Measurements from ENCODE around the gene RELN. TPM values are rescaled to one million over a fixed set of nuclear protein-coding genes. Genes with fewer than 3 reads are reported as not detected.

The RELN gene
- total RNA-seq, 2 donors from 2014 or later: 1.1 to 1.4 TPM

DNA sequence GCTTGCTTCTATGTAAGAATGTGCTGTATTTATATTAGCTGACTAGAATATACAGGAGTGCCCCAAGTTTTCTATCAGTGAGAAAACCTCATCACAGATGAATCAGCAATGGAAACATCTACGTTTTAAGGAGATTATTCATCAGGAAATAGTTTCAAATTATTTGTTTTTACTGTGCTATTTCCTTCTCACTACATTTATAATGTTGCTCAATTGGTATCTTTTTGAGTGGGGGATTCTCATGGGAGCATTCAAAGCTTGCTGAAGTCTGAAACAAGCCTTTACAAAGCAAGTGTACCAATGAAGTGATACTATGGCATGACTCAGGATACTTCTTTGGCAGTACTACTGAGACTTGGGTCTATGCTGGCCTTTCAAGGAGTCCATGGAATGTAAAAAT lies 352.4 kb downstream of the RELN start:
- intact Hi-C loops (cut with DNase I): no loop called here
- H3K9me3 ChIP-seq: no peaks in the 10 kb centered on the region
- DNase-seq: no peak
- no peaks in the 10 kb centered on the region for H3K36me3 ChIP-seq
- H3K27me3 ChIP-seq: no peaks in the 10 kb centered on the region
- H3K27ac ChIP-seq: no peak overlapping the region
- no peak overlapping the region for H3K4me3 ChIP-seq
- H3K9ac ChIP-seq (ENCODE audit: low read depth in 2 of 2, low read length in 2 of 2): no peak overlapping the region
- TF ChIP-seq, protein P1, sequence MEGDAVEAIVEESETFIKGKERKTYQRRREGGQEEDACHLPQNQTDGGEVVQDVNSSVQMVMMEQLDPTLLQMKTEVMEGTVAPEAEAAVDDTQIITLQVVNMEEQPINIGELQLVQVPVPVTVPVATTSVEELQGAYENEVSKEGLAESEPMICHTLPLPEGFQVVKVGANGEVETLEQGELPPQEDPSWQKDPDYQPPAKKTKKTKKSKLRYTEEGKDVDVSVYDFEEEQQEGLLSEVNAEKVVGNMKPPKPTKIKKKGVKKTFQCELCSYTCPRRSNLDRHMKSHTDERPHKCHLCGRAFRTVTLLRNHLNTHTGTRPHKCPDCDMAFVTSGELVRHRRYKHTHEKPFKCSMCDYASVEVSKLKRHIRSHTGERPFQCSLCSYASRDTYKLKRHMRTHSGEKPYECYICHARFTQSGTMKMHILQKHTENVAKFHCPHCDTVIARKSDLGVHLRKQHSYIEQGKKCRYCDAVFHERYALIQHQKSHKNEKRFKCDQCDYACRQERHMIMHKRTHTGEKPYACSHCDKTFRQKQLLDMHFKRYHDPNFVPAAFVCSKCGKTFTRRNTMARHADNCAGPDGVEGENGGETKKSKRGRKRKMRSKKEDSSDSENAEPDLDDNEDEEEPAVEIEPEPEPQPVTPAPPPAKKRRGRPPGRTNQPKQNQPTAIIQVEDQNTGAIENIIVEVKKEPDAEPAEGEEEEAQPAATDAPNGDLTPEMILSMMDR (IDR thresholded peaks at IDR 0.05): no peak
- no peaks in the 10 kb centered on the region for H3K4me1 ChIP-seq

DNA sequence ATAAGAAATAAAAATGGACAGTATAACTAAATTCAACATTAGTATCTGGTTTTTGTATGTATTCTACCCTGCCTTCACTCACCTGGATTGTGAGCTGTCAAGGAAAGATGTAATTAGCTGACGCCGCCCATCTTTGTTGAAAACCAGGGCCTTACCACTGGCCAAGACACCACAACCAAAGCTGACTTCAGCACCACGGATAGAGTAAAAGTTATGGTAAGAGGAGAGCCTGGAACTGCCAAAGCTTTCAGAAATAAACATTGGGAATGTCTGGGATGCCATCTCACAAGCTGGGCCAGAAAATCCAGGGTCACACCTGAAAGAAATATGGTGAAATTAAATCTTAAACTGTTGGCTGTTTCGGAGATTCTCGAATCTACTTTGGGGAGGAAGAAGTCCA lies 353.3 kb downstream of the RELN start:
- TF ChIP-seq, protein P1 (IDR thresholded peaks at IDR 0.05): no peak
- no peaks in the 10 kb centered on the region for H3K27me3 ChIP-seq
- no peak overlapping the region for H3K27ac ChIP-seq
- H3K9me3 ChIP-seq: no peaks in the 10 kb centered on the region
- H3K9ac ChIP-seq (ENCODE audit: low read depth in 2 of 2, low read length in 2 of 2): no peak overlapping the region
- no peaks in the 10 kb centered on the region for H3K36me3 ChIP-seq
- no peak overlapping the region for H3K4me3 ChIP-seq
- intact Hi-C loops (cut with DNase I): no loop called here
- no peaks in the 10 kb centered on the region for H3K4me1 ChIP-seq
- DNase-seq: no peak

DNA sequence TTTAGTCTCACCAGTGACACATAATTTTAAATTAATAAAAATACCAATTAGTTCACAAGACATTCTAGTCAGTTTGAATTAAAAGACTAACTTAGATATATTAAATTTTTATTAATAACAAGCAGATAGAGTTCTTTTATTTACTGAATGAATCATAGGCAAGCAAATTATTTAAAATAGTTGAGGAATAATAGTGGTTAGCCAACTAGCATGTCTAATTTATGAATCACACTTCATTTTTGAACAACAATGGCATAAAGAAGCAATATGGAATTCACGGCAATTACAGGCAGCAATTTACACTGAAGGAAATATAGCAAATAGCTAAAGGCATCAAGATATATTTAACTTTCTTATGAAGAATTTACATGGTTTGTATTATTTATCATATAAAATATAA lies 356.5 kb downstream of the RELN start:
- Histone ChIP-seq H3K4me3 (no peak overlapping the region), H3K36me3 (no peaks in the 10 kb centered on the region), H3K27me3 (no peaks in the 10 kb centered on the region), H3K9ac (ENCODE audit: low read depth in 2 of 2, low read length in 2 of 2) (no peak overlapping the region), H3K27ac (no peak overlapping the region), H3K4me1 (no peaks in the 10 kb centered on the region), H3K9me3 (no peaks in the 10 kb centered on the region)
- DNase-seq: no peak
- TF ChIP-seq, protein P1 (IDR thresholded peaks at IDR 0.05): no peak
- intact Hi-C loops (cut with DNase I): no loop called here

DNA sequence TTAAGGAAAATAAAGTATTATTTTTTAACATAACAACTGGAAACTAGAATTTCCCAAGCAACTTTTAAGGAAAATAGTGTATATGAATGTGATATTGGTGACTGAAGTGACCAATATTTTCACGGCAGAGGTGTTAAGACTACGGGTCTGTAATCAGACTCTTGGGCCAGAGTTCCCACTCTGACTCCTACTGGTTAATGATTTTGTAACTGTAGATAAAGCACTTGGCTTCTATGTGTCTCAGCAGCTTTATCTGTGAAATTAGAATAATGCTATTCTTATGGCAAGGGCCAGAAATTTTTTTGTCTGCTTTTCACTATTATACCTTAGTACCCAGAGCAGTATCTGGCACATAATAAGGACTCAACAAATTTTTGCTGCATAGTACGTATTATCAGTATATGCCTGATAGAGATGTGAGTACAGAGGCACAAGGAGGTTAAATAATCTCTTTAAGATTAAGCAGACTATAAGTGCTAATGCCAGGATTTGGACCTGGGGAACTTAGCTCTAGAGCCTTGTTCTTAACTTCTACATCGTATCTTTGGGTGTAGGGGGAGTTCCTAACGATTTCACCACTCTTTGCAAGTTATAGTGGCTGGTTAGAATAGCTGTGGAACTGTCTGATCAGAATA lies 357.3 kb downstream of the RELN start:
- Histone ChIP-seq H3K27ac (no peak overlapping the region), H3K4me1 (no peaks in the 10 kb centered on the region), H3K9ac (ENCODE audit: low read depth in 2 of 2, low read length in 2 of 2) (no peak overlapping the region), H3K36me3 (no peaks in the 10 kb centered on the region), H3K9me3 (no peaks in the 10 kb centered on the region), H3K4me3 (no peak overlapping the region), H3K27me3 (no peaks in the 10 kb centered on the region)
- intact Hi-C loops (cut with DNase I): no loop called here
- TF ChIP-seq, protein P1 (IDR thresholded peaks at IDR 0.05): no peak
- DNase-seq: no peak

DNA sequence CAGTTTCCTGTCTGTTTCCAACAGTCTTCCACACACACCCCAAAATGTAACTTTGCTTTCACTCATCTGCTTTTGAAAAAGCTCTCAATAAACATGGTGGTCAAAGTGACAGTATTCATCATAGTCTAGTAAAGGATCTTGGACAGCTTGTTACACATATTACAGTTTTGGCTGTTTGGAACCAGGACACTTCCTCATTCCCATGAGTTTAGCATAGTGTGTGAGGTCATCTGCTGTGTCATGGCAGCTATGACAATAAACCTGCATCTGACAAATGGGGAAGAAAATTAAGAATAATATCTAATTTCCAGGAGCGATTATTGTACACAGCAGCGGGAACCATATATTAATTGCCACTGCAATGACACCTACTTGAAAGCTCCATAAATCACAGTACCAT lies 359.1 kb downstream of the RELN start:
- no peak for DNase-seq
- H3K4me3 ChIP-seq: no peak overlapping the region
- H3K9me3 ChIP-seq: no peaks in the 10 kb centered on the region
- H3K4me1 ChIP-seq: no peaks in the 10 kb centered on the region
- H3K27me3 ChIP-seq: no peaks in the 10 kb centered on the region
- H3K9ac ChIP-seq (ENCODE audit: low read depth in 2 of 2, low read length in 2 of 2): no peak overlapping the region
- TF ChIP-seq, protein P1 (IDR thresholded peaks at IDR 0.05): no peak
- H3K27ac ChIP-seq: no peak overlapping the region
- intact Hi-C loops (cut with DNase I): no loop called here
- H3K36me3 ChIP-seq: no peaks in the 10 kb centered on the region
